MM.1S (cell line): ENCODE results near the gene SLC2A4RG.

Experiments
- CTCF ChIP-seq: fragments of 300-600 bp; sonication (generic); IDR thresholded peaks from 2 replicates; pipeline ENCODE4 v1.5.1; 2016; ENCODE audit warnings: antibody characterized with exemption, low read length, mixed read lengths
- EZH2phosphoT487 ChIP-seq: fragments of 300-600 bp; sonication (generic); IDR thresholded peaks from 2 replicates; pipeline ENCODE4 v1.6.1; 2018; ENCODE audit warnings: antibody characterized with exemption, low read length

DNA sequence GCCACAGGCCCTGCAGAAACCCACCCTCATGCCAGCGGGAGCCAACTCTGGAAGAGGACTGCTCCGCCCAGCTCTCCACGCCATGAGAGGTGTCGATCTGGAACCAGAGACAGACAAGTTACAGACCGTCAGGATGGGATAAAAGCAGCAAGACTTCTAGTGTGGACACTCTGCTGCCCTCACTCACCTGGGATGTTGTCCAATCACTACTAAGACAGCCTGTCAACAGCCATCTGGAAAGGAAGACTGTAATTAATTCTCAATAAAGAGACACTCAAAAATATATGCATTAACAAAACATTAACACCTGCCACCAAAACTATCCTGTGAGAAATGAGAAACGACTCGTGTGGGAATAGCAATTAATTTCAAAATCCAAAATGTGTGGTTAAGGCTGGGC lies 28.3 kb downstream of the SLC2A4RG start:
- no peak for TF ChIP-seq CTCF
- TF ChIP-seq EZH2phosphoT487, result no peak
